Stimulated activated CD8-positive, alpha-beta memory T cell treated with anti-CD3 and anti-CD28 coated beads, Interleukin-7, amount 100 ng/mL, for 48 hours (primary cell): ENCODE measurements around the gene UXS1.
"Not testable (repeated sequence)": the region's sequence is repeated elsewhere in the genome, so short reads cannot be mapped to it uniquely, and the experiment has no call there.

Experiments
- DNase-seq, 2 donors: peaks; one replicate each; pipeline ENCODE4 v3.0.0-alpha.2; 2020; ENCODE audit warnings: low read depth in 1 of 2; ENCODE audit errors: extremely low read depth in 1 of 2

Gene UXS1

DNA sequence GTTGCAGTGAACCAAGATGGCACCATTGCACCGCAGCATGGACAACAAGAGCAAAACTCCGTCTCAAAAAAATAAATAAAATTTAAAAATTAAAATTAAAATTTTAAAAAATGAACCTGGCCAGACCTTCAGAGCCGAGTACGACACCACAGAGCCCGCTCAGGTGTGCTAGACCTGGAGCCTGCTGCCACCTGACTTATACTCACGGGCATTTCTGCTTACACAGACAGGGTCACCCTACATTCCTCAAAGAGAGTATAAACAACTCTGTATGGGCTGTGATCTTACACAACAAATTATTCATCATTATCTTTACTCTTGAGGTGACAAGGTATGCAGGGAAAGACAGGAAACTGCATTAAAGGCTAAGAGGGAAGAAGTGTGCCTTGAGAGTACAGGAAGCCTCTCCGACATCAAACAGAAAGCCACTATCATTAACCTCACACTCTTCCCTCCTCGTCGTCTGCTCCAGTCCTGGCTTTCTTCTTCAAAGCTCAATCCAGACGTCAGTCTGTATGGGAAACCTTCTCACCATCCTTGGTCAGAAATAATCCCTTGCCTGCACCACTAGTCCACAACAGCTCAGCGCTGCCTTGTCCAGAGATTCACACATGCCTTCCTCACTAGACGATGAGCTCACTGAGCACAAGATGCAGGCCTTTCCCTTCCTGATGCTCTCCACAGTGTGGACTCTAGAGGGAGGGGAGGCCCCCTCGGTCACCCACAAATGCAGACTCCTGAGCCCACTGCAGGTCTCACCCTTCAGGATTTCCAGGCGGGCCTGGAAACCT, 56.2 kb downstream of the UXS1 start:
- no peak for DNase-seq

DNA sequence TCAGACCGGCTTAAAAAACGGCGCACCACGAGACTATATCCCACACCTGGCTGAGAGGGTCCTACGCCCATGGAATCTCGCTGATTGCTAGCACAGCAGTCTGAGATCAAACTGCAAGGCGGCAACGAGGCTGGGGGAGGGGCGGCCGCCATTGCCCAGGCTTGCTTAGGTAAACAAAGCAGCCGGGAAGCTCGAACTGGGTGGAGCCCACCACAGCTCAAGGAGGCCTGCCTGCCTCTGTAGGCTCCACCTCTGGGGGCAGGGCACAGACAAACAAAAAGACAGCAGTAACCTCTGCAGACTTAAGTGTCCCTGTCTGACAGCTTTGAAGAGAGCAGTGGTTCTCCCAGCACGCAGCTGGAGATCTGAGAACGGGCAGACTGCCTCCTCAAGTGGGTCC, 62.9 kb downstream of the UXS1 start:
- DNase-seq, result not testable (repeated sequence)

DNA sequence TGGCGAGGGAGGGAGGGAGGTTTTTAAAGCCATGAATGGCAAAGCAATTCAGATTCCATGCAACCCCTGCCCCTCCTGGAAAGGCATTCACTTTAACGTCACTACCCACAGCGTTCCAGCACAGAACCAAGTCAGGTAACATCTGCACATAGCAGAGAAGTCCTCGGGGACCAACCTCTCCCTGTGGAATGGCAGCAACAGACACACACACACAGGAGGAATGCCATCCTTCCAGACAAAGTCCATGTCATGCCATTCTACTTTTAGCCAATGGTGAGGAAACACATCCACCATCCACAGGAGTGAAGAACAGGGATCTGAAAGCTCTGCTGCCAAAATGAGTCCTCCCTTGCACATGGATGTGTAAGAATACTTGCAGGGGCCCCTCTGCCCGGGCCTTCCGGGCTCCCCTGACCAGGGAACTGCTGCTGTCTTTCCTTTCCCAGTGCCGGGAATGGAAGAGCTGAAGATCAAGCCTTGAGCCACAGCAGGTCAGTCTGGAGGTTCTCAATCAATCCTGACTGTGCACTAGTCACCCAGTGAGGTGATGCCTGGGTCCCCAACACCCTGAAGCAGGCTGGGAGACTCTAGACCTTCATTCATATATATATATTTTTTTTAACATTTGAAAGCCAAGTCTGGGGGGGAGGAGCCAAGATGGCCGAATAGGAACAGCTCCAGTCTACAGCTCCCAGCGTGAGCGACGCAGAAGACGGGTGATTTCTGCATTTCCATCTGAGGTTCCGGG, 63.7 kb downstream of the UXS1 start:
- DNase-seq, result no peak

DNA sequence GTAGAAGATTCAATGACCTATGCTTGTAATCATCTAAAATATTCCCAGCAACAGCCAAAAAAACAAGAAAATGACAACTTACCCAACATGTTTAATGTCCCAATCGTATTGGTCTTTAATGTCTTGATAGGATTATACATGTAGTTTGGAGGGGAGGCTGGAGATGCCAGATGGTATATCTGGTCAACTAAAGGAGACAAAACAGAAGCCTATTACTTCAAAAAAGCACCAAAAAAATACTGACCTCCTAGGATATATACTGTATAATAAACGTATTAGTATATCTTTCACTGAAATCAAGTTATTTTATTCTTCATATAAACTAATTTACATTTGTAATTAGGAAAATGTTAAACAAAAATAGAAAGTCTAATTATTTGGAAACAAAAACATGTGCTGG, 64.5 kb downstream of the UXS1 start:
- no peak for DNase-seq

DNA sequence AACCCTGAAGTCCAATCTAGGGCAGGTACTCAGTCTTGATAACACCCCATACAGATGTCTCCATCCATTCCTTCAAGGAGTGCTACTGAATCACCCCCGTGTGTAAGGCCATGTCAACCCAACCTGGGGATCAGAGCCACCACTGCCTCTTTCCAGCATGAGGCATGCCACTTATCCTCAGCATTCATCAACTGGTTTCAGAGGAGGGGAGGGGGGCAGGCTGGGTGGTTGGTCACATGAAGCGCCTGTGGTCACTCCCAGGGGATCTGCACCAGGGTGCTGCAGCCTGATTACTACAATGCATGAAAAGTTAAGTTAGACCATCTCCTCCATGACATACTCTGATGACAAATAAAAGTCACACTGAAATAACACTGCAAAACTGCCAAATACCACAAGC, 65.0 kb downstream of the UXS1 start:
- no peak for DNase-seq

DNA sequence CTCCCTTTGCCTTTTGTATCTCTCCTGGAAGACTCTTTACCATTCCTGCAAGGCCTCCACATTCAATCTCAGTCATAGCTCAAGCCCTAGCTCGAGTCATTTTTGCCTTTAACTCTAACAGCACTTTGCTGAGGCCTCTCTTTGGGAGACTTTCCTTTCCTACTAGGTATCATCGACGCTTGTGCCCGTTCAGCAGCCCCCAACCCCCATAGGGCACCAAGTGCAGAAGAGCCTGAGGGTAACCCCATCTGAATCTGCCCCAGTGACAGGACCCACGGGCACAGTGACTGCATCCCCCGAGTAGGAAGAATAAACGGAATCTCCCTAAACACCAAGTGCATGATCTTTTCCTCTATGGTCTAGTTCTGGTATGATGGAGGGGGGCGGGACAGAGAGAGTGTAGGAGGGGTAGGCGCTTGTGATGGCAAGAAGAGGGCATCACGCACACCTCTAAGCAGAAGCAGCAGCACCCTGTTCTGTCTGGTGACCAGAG, 66.3 kb downstream of the UXS1 start:
- DNase-seq, result no peak

DNA sequence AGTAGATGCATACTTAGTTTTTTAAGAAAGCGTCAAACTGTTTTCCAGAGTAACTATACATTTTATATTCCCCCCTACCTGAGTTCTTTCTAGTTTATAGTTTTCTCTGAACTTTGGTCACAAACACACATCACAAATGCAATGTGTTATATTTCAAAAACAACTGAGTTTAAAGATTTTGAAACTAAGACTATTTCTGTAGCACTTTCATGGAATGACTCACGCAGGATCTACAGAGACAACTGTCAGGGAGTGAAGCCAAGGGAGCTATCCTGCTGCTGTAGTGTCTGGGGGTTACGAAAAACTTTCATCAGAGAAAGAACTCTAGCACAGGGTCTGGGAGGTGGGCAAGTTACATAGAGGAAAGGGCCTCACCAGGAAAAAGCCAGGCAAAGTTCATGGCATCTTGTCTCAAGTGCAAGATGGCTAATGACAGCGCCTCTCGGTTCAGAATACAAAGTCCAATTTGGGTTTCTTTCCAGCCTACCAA, 66.8 kb downstream of the UXS1 start:
- DNase-seq, result no peak

DNA sequence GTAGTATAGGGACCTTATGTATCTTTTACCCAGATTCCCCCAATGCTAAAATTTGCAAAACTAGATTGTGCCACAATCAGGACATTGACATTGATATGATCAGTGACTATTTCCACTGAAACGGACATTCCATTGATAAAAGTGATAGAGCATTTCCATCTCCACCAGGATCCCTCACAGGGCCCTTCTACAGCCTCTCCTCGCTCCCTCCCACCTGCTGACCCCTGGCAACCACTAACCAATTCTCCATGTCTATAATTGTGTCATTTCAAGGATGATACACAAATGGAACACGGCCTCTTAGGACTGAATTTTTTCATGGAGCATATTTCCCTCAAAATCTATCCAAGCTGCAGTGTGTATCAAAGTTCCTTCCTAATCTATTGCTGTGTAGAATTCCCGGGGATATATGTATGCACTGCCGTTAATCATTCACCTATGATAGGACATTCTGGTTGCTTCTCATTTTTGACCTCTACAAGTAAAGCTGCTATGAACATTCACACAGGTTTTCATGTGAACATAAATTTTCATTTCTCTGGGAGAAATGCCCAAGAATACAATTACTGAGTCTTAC, 67.3 kb downstream of the UXS1 start:
- DNase-seq, result no peak

DNA sequence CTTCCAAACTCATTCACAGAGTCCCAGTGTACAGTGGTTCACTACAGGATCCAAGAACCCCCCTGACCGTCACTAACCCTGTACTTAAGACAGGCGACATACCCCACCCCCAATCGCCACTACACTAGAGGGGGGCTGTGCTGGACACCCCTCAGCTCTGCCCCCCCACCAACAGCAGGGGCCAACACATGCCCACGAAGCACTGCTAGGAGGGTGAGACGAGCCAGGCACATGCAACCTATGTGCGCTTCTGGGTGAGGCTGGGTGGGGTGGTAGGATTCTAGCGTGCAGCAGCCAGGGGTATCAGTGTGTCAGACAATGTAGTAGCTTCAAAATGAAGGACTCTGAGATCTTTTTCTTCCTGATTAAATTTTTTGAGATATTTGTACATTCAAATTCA, 67.8 kb downstream of the UXS1 start:
- no peak for DNase-seq

DNA sequence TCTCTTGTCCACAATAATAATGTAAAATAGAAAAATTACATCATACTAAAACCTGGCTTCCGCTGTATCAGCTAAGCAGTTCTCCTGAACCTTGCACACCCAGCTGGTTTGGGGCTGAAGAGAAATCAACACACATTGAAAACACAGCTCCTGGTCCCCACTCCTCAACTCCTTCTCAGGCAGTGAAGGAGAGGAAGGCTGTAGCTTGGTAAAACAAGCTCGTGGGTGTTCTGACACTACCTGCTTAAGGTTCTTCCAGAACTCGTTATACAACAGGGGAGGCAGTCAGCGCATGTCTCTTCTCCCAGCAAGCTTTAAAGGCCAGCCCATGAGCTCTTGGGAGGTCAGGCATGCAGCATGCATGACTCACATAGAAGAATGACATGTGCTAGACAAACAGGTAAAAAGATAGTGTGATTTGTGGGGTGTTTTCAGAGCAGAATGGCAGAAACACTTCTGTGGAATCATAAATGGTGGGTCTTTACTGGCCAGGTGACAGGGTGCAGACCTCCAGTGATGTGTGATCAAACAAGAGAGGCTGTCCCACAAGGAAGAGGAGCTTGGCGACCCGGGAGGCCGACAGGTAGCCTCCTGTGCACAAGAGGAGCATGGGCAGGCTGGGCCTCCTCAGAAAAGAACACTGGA, 69.1 kb downstream of the UXS1 start:
- no peak for DNase-seq

DNA sequence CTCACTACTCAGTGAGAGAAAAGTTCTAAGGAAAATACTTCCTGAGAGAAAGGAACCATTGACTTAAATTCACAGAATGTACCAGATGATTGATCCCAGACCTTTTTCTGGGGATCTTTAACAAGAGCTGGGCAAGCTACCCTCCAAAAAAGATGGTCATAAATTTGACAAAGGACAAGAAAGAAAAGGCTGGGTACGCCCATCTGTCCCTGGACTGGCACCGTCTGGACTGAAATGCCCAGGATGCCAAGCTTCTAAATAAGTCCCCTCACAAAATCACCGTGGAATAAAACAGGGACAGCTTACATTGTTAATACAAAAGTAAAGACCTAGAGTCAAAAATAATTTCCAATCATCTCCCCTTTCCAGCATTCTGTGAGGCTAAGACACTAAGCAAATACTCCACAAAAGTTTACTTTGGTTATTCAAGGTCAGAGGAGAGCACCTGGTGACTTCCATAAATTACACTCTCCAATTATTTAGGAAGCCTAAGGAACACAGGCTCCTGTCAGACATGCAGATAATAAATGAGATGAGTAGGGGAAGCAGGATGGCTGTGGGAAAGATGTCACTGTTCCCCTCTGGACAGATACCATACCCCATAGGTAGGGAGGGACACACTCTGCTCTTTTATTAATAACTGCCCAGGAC, 69.9 kb downstream of the UXS1 start:
- no peak for DNase-seq

DNA sequence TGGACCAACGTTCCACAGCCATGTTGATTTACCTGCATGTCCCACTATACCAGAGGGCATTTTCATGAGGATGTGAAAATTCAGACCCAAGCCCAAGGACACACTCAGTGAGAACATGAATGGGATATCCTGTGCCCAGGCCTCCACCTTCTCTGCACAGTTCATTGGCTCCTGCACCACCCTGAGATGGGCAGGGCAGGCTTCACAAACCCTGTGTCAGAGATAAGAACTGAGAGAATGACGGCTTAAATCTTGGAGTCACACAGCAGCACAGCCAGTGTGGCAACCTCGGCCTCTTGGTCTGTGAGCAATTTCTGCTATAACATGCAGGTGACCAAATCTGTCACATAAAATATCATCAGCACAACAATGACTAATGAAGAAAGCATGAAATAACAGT, 71.9 kb downstream of the UXS1 start:
- no peak for DNase-seq

DNA sequence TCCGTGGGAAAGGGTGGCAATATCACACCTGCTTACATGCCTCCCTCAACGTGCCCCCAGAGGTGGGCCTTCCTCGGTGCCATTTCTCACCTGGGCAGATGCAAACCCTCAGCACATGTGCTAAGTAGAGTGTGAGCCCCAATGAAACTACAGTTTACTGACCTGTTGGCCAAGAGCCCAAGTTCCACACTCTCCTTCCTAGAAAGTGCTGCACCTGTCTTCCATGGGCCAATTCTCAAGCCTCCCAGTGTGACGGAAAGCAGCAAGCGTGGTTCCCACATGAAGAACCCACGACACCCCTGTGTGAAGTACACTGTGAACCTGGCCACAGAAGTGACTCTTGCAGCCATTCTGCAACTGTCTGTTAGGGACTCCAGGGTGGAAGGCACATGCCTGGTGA, 73.7 kb downstream of the UXS1 start:
- no peak for DNase-seq

DNA sequence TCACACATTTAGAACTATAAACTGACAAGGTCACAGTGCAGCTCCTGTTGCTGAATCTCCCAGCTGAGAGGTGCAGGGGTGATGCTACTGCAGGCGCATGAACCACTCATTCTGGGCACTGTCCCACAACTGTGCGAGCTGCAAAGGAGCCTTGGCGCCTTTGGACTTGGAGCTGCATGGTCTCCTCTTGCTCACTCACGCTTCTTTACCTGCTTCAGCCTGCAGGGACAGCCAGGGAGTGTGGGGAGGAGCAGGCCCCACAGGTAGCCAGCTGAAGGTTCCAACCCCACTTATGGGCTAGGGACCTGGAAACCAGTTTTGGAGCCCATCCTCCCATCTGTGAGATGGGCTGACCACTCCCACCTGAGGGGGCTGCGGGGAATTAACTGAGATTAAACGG, 75.0 kb downstream of the UXS1 start:
- no peak for DNase-seq

DNA sequence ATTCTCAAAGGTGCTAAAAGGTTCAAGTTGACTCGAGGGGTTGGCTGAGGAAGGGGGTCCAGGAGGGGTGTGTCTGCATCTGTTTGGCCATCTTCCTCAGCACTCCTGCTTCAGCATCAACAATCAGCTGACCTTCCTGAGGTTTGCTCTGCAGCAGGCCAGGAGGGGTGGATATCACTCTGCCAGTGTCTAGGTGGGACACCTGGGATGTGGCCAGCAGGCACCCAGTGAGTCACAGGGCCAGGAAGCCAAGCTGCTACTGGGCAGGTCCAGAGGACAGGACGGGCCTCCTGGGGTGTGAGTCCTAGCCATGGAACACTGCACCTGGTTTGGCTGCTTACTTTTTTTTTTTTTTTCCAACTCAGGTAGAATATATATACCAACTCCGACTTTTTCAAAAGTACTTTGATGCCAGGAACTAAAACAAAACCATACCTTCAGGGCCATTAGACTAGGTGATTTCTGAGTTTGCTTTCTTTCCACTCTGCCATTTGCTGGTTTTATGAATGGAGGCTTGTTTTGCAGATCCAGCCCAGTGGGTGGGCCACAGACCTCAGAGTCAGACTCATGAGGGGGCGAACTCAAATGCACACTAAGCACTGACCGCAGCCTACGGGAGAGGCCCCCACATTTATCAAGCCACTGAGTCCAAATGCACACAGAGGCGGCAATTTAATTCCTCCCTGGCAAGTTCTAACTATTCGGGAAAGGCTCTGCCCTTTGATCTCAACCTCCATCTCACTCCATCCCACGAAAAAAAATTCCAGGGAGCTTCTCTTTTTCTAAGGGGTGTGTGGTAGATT, 76.0 kb downstream of the UXS1 start:
- no peak for DNase-seq

DNA sequence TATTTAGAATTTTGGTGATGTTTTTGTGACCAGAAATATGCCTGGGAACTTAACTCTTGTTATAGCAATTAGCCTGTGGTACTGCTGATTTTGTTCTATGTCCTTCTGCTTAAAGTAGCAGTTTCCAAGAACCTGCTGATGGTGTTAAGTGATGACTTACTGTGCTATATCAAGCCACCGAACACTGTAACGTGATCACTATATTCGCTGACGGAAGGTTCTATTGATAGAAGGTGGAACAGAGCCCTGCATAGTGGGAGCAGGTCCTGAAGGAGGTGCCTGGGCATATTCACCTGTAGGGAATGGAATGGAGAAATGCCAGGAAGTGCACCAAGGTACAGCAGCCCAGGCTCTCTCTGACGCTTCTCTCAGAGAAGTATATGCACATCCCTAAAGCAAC, 76.8 kb downstream of the UXS1 start:
- no peak for DNase-seq

DNA sequence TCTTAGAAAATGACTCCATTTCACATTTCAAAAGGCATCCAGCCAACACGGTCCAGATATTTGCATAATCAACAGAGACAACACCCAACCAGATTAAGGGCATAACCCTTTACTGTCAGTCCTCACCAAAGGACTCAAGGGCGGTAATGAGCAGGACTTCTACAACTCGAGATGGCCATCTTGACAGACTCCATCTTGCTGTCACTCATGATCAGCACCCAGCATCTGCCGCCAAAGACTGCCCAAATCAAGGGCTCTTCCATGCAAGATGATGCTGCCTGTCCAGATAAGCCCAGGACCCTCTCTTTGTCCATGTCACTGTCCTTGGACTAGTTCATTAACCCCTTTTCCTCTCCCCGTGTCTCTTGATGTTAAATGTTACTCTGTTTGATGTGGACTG, 77.9 kb downstream of the UXS1 start:
- DNase-seq, result no peak

DNA sequence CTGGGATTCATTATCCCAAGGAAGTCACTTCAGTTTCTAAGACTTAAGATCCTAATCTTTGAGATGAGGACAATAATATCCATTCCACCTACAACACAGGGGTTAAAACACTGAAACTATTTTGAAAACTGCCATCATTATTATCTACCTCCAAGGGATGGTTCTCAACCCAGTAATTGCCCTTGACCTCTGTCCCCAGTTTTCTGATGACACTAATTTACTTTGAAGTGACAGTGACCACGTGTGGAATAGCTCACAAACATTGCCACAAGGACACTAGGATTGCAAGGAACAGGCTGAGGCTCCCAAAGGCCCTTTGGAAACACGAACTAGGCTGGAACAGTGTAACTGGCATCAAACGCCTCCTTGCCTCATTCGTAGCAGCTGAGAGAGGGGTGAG, 78.4 kb downstream of the UXS1 start:
- DNase-seq, result no peak

DNA sequence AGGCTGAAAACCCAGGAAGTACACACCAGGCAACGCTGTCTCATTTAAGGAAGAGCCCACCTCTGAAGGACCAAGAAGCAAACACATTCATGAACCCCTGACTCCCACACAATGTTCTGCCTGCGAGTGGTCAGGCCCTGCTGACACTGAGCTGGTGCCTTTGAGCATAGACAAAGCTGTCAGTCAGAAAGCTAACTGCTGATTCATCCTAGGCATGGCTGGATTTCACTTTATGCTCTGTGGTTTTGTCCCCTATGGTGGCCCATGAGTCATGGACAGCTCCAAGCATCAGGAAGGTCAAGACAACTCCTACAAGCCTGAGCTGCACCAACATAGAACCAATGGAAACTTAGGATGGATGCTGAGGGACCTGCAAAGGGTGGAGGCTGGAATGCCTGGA, 78.9 kb downstream of the UXS1 start:
- no peak for DNase-seq

DNA sequence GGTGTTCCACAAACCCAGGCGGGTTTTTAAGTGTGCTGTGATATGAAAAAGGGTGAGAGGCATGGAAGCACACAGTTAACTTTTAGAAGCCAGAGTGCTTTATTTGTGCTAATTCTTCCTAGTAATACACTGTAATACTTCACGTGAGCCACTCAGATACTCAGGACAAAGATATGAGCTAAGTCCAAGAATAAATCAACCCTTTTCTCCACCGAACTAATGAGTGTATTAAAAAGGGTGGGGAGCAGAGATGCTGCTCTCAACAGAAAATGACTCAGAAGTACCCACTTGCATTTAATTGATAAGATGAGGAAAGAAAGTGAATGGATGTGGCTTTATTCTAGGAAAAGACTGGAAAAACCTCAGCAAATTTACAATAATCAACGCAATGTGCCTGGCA, 79.9 kb downstream of the UXS1 start:
- DNase-seq, result no peak
